Thoracic aorta (tissue), 2 donors: Measurements from ENCODE around the gene HOXA10. TPM values are rescaled to one million over a fixed set of nuclear protein-coding genes. Genes with fewer than 3 reads are reported as not detected.

Source experiments
- ATAC-seq: fragments of 150-250 bp; one replicate; pipeline ENCODE4 v1.8.0; 2017; ENCODE audit warnings: low read depth; ENCODE audit not compliant: insufficient number of reproducible peaks, low FRiP score
- DNase-seq: peaks from one replicate; pipeline ENCODE4 v3.0.0-alpha.2; 2020; ENCODE audit warnings: low spot score
- H3K27ac ChIP-seq, 2 donors: fragments of 200-600 bp; sonication (generic); 1 replicate in 1 of 2; 2 replicates in 1 of 2; pipeline ENCODE4 v1.5.1; 2016; ENCODE audit warnings: mild to moderate bottlenecking in 2 of 2, moderate library complexity in 2 of 2
- H3K27me3 ChIP-seq: fragments of 200-600 bp; sonication (generic); replicated peaks from 2 replicates; pipeline ENCODE4 v1.6.0; 2016; ENCODE audit warnings: mild to moderate bottlenecking; ENCODE audit not compliant: insufficient read depth
- H3K36me3 ChIP-seq: fragments of 200-600 bp; sonication (generic); one replicate; pipeline ENCODE4 v1.5.1; 2016
- H3K4me1 ChIP-seq, 2 donors: fragments of 200-600 bp; sonication (generic); 1 replicate in 1 of 2; 2 replicates in 1 of 2; pipeline versions ENCODE4 v1.5.1 to v1.6.0; 2016; ENCODE audit warnings: low read depth in 2 of 2, mild to moderate bottlenecking in 1 of 2; ENCODE audit not compliant: control insufficient read depth in 1 of 2
- H3K4me3 ChIP-seq: fragments of 200-600 bp; sonication (generic); 2 replicates; pipeline ENCODE4 v1.5.1; 2016; ENCODE audit warnings: mild to moderate bottlenecking
- H3K9me3 ChIP-seq: fragments of 200-600 bp; sonication (generic); 2 replicates; pipeline ENCODE4 v1.5.1; 2016
- total RNA-seq, 2 donors: library from RNA; depleted of rRNA; stranded (reverse); fragments of >200 nt; gene quantifications; one replicate each; pipeline versions ENCODE4 v1.1.0 to v1.2.3, GENCODE V29; 2016
- TF ChIP-seq, protein P1 (sequence below): fragments of 200-600 bp; sonication (generic); IDR thresholded peaks from one replicate; pipeline ENCODE4 v1.5.1; 2019; ENCODE audit warnings: antibody characterized with exemption

The HOXA10 gene
- total RNA-seq, 2 donors from 2014 or later = 0.81 TPM; not detected in 1

- Histone ChIP-seq H3K4me1 (peaks cover 18 to 45% of the 10 kb centered on the region in 2 donors), H3K4me3 (no peak overlapping the region), H3K27ac (peak overlapping the region in 1 of 2 donors; percentile 25), H3K9me3 (no peaks in the 10 kb centered on the region), H3K36me3 (no peaks in the 10 kb centered on the region), H3K27me3 (peaks cover 41% of the 10 kb centered on the region)
- no peak for ATAC-seq
- DNase-seq = no peak
- TF ChIP-seq, protein P1, sequence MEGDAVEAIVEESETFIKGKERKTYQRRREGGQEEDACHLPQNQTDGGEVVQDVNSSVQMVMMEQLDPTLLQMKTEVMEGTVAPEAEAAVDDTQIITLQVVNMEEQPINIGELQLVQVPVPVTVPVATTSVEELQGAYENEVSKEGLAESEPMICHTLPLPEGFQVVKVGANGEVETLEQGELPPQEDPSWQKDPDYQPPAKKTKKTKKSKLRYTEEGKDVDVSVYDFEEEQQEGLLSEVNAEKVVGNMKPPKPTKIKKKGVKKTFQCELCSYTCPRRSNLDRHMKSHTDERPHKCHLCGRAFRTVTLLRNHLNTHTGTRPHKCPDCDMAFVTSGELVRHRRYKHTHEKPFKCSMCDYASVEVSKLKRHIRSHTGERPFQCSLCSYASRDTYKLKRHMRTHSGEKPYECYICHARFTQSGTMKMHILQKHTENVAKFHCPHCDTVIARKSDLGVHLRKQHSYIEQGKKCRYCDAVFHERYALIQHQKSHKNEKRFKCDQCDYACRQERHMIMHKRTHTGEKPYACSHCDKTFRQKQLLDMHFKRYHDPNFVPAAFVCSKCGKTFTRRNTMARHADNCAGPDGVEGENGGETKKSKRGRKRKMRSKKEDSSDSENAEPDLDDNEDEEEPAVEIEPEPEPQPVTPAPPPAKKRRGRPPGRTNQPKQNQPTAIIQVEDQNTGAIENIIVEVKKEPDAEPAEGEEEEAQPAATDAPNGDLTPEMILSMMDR = no peak
Observed at GRCh38 chr7:27182285-27182841, 8.2 kb upstream of the HOXA10 start.

DNA sequence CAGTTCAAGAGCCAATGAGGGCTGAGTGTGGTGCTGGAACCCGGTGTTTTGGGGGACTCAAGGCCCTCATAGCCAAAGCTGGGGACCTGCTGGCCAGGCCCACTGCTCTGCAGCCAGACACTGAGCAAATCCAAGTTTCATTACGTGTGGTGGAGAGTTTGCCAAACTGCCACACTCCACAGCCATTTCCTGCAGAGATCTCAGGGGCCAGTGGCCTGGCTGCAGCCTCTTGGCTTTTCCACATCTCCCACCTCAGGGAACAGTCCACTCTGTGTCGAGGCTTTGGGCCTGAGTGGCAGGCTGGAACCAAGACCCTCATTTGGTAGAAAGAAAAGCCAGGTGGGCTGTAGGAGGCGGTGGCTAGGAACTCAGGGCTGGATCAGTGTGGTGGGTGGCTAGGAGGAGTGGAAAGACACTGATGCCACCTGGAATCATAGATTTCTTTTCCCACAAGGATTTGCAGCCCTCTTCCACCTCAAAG lies 7.7 kb upstream of the HOXA10 start:
- Histone ChIP-seq H3K27ac (no peak overlapping the region), H3K27me3 (peaks cover 37% of the 10 kb centered on the region), H3K9me3 (no peaks in the 10 kb centered on the region), H3K36me3 (no peaks in the 10 kb centered on the region), H3K4me3 (no peak overlapping the region), H3K4me1 (peaks cover 18 to 45% of the 10 kb centered on the region in 2 donors)
- DNase-seq (no peak), ATAC-seq (no peak)
- TF ChIP-seq, protein P1 = no peak

- Histone ChIP-seq H3K4me1 (peaks cover 18 to 40% of the 10 kb centered on the region in 2 donors), H3K27ac (no peak overlapping the region), H3K27me3 (peaks cover 37% of the 10 kb centered on the region)
Observed at GRCh38 chr7:27180431-27181420, 6.6 kb upstream of the HOXA10 start.

DNA sequence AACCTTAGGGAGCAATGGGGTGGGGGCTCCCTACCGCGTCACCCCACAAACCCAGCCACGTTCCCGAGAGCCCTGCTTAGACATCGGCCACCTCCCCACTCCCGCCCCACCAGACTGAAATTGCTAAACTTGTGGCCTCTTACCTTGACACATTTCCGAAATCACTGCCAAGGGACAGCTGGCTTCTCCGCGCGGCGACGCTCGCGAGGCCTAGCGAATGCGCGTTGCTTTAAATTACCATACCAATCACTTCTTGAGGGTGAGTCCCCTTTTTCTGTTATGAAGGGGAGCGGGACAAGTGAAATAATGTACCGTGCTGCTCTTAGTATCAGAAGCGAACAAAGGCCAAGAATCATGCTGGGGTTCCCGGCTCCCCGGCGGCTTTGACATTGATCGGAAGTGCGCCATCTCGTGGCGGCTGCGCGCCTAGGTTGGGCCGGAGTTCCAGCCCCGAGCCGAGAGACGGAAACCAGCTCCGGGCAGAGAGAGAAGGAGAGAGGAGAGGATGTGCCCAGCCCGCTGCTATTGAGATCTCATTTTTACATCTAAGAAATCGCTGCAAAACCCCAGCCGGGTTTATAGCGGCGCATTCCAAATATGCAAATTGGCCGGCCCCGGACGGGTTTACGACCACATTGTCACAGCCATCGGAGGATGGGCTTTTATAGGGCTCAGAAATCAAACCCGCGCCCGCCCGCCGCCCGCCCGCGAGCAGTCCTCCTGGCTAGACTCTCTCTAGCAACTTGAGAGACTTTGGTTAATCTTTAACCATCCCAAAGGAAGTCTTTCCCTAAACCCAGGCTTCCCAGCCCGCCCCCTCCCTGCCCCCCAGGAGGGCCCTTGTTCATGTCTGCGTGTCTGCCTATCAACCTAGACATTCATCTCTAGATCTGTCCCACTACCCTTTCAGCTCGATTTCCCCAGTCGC lies 5.6 kb upstream of the HOXA10 start:
- Histone ChIP-seq H3K4me1 (peaks cover 10 to 30% of the 10 kb centered on the region in 2 donors), H3K36me3 (no peaks in the 10 kb centered on the region), H3K9me3 (no peaks in the 10 kb centered on the region), H3K27me3 (peaks cover 40% of the 10 kb centered on the region), H3K27ac (peak overlapping the region in 1 of 2 donors; percentile 7), H3K4me3 (peak overlapping the region; percentile 42)
- DNase-seq = no peak
- no peak for ATAC-seq
- TF ChIP-seq, protein P1 = peak; percentile 67

More at GRCh38 chr7:27180431-27181420, 6.6 kb upstream of the HOXA10 start:
- DNase-seq (no peak), ATAC-seq (no peak)
- H3K4me3 ChIP-seq = no peak overlapping the region
- H3K36me3 ChIP-seq = no peaks in the 10 kb centered on the region
- TF ChIP-seq, protein P1 = no peak
- H3K9me3 ChIP-seq = no peaks in the 10 kb centered on the region
